Hepatocyte (in vitro differentiated cells): Measurements from ENCODE around the gene HERC2. TPM values are rescaled to one million over a fixed set of nuclear protein-coding genes. Genes with fewer than 3 reads are reported as not detected.

ENCODE experiments used
- DNase-seq: peaks from one replicate; pipeline ENCODE4 v3.0.0-alpha.2; 2016; ENCODE audit warnings: low spot score
- H2AFZ ChIP-seq: fragments of 200-600 bp; sonication (generic); 2 replicates; pipeline ENCODE4 v1.6.0; 2016; ENCODE audit warnings: antibody characterized with exemption, mild to moderate bottlenecking
- H3K27ac ChIP-seq: fragments of 200-600 bp; sonication (generic); 2 replicates; pipeline ENCODE4 v1.5.1; 2016; ENCODE audit warnings: mild to moderate bottlenecking
- H3K27me3 ChIP-seq: fragments of 200-600 bp; sonication (generic); 2 replicates; pipeline ENCODE4 v1.6.1; 2016
- H3K36me3 ChIP-seq: fragments of 200-600 bp; sonication (generic); replicated peaks from 2 replicates; pipeline ENCODE4 v1.5.1; 2016; ENCODE audit warnings: low read depth; ENCODE audit not compliant: insufficient read depth
- H3K4me1 ChIP-seq: fragments of 200-600 bp; sonication (generic); 2 replicates; pipeline ENCODE4 v1.5.1; 2016; ENCODE audit warnings: mild to moderate bottlenecking, moderate library complexity; ENCODE audit not compliant: insufficient read depth
- H3K4me2 ChIP-seq: fragments of 200-600 bp; sonication (generic); 2 replicates; pipeline ENCODE4 v1.6.0; 2016
- H3K4me3 ChIP-seq: fragments of 200-600 bp; sonication (generic); 2 replicates; pipeline ENCODE4 v1.5.1; 2016; ENCODE audit warnings: mild to moderate bottlenecking
- H3K79me2 ChIP-seq: fragments of 200-600 bp; sonication (generic); 2 replicates; pipeline ENCODE4 v1.6.0; 2017; ENCODE audit warnings: mild to moderate bottlenecking
- H3K9me2 ChIP-seq: fragments of 200-600 bp; sonication (generic); replicated peaks from 2 replicates; pipeline ENCODE4 v1.6.0; 2017; ENCODE audit warnings: mild to moderate bottlenecking; ENCODE audit not compliant: insufficient read depth
- H3K9me3 ChIP-seq: fragments of 200-600 bp; sonication (generic); 2 replicates; pipeline ENCODE4 v1.5.1; 2016; ENCODE audit warnings: low read depth, mild to moderate bottlenecking
- H4K20me1 ChIP-seq: fragments of 200-600 bp; sonication (generic); 2 replicates; pipeline ENCODE4 v1.6.0; 2016; ENCODE audit warnings: mild to moderate bottlenecking; ENCODE audit not compliant: insufficient read depth, poor library complexity, severe bottlenecking
- CTCF ChIP-seq: fragments of 200-600 bp; sonication (generic); IDR thresholded peaks from 2 replicates; pipeline ENCODE4 v1.5.1; 2016; ENCODE audit warnings: antibody characterized with exemption, mild to moderate bottlenecking; ENCODE audit not compliant: poor library complexity
- EZH2 ChIP-seq: fragments of 200-600 bp; sonication (generic); IDR thresholded peaks from 2 replicates; pipeline ENCODE4 v1.6.1; 2016; ENCODE audit warnings: antibody characterized with exemption, mild to moderate bottlenecking, borderline replicate concordance
- EZH2phosphoT487 ChIP-seq: fragments of 200-600 bp; sonication (generic); IDR thresholded peaks from one replicate; pipeline ENCODE4 v1.6.1; 2018; ENCODE audit warnings: antibody characterized with exemption, mild to moderate bottlenecking, low read depth, moderate library complexity; ENCODE audit not compliant: unreplicated experiment, severe bottlenecking
- WGBS: methylation state at CpG from one replicate; pipeline ENCODE4 v1.1.6; 2016; ENCODE audit warnings: low lambda C conversion rate; ENCODE audit errors: missing lambda C conversion rate; 5-methylcytosine and 5-hydroxymethylcytosine counted together
- polyA plus RNA-seq: library from polyadenylated mRNA; unstranded; fragments of >200 nt; fragmentation: Nextera tagmentation; extraction: Ambion mirVana; gene quantifications from 2 replicates; pipeline ENCODE4 v1.2.1, GENCODE V29; 2016
- total RNA-seq: library from RNA; depleted of rRNA; stranded (reverse); fragments of >200 nt; gene quantifications from 2 replicates; pipeline ENCODE4 v1.2.3, GENCODE V29; 2014

HERC2 gene
- total and polyA plus RNA-seq, 2 experiments from 2014 or later, result 30.2 to 57.4 TPM

GRCh38 chr15:28281876-28282275, 40.1 kb downstream of the HERC2 start:
- no peaks in the 10 kb centered on the region for H3K27me3 ChIP-seq
- H3K9me2 ChIP-seq, result no peaks in the 10 kb centered on the region
- H2AFZ ChIP-seq, result no peak overlapping the region
- H3K4me2 ChIP-seq, result no peak overlapping the region
- H3K4me1 ChIP-seq, result no peaks in the 10 kb centered on the region
- no peak overlapping the region for H3K27ac ChIP-seq
- WGBS, result 63% methylated on average over 7 of the region's 7 CpGs
- H3K4me3 ChIP-seq, result no peak overlapping the region
- H3K9me3 ChIP-seq, result peaks cover 3% of the 10 kb centered on the region
- no peak for DNase-seq
- no peak for TF ChIP-seq EZH2phosphoT487
- TF ChIP-seq CTCF, result no peak
- TF ChIP-seq EZH2, result no peak
- peaks cover 34% of the 10 kb centered on the region for H3K79me2 ChIP-seq
- no peaks in the 10 kb centered on the region for H3K36me3 ChIP-seq
- no peaks in the 10 kb centered on the region for H4K20me1 ChIP-seq

DNA sequence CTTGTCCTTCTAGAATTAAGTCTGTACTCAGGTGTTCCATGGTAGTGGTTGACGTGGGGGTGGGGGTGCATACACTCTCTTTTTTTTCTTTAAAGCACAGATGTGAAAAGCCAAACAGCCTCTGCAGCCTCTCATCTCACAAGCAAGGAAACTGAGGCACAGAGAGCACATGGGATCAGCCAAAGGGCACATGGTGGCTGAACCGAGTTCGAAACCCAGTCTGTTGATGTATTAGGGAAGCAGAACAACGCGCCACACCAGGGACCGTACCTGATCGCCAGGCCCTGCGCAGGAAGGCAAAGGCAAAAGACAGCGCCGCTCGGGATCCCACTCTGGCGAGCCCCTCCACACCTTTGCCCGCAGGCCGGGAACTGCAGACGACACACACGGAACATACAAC, 47.3 kb downstream of the HERC2 start:
- Histone ChIP-seq H3K9me2 (no peaks in the 10 kb centered on the region), H2AFZ (no peak overlapping the region), H3K9me3 (no peaks in the 10 kb centered on the region), H3K27ac (no peak overlapping the region), H3K4me2 (no peak overlapping the region), H3K4me3 (no peak overlapping the region), H3K27me3 (no peaks in the 10 kb centered on the region), H4K20me1 (no peaks in the 10 kb centered on the region), H3K79me2 (peaks cover 3% of the 10 kb centered on the region), H3K4me1 (no peaks in the 10 kb centered on the region), H3K36me3 (no peaks in the 10 kb centered on the region)
- no peak for DNase-seq
- over 99% methylated on average over 16 of the region's 16 CpGs for WGBS
- TF ChIP-seq EZH2 (no peak), CTCF (no peak), EZH2phosphoT487 (no peak)

DNA sequence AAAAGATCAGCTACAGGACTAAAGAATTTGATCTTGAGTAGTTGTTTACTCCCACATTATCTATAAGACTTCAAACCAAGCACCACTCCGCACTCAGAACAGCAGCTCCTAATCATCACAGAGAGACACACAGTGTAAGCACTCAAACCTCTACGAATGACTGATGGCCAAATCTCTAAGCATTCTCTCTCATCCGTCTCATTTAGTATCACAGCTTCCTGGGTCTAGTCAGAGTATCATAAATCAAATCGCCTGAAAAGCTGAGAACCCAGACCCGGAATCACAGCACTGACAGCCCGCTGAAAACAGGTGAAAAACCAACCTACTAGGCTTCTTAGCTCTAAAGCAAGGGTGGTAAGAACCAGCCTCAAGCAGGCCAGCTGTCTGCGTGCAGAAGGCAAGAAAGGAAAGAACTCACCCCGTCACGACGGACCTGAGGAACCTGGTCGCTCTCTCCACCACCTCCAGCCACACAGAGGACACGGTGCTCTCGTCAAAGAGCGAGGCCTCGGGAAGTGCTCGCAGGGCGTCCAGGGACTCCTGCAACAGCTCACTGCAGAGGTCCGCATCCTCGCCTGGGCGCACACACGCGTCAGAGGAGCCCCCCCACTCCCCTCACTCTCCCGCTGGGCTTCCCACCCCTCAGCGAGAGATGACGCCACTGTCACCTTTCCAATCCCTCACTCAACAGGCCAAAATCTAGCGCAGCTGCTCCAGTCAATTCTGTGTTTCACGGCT, 47.9 kb downstream of the HERC2 start:
- TF ChIP-seq EZH2 (no peak), CTCF (no peak), EZH2phosphoT487 (no peak)
- Histone ChIP-seq H3K27me3 (no peaks in the 10 kb centered on the region), H3K79me2 (peaks cover 3% of the 10 kb centered on the region), H3K4me3 (no peak overlapping the region), H3K27ac (no peak overlapping the region), H4K20me1 (no peaks in the 10 kb centered on the region), H3K4me2 (no peak overlapping the region), H3K9me2 (no peaks in the 10 kb centered on the region), H2AFZ (no peak overlapping the region), H3K9me3 (no peaks in the 10 kb centered on the region), H3K36me3 (no peaks in the 10 kb centered on the region), H3K4me1 (no peaks in the 10 kb centered on the region)
- 92% methylated on average over 27 of the region's 27 CpGs for WGBS
- no peak for DNase-seq
